Liver (tissue), 9 donors: ENCODE data around the gene TCAP. TPM values are rescaled to one million over a fixed set of nuclear protein-coding genes. Genes with fewer than 3 reads are reported as not detected.

Source experiments
- DNase-seq: peaks from one replicate; pipeline ENCODE4 v3.0.0-alpha.2; 2017; ENCODE audit warnings: low spot score
- H3K27ac ChIP-seq, 2 donors: one replicate each; pipeline ENCODE4 v1.7.0; 2013; ENCODE audit warnings: inconsistent platforms in 2 of 2, low read length in 2 of 2, control low read depth in 1 of 2, low read depth in 1 of 2, mild to moderate bottlenecking in 1 of 2
- H3K27me3 ChIP-seq, 4 donors: one replicate each; pipeline versions ENCODE4 v1.6.1 to v1.7.0; 2013; ENCODE audit warnings: low read length in 3 of 4, inconsistent platforms in 1 of 4, mild to moderate bottlenecking in 1 of 4, moderate library complexity in 1 of 4; ENCODE audit not compliant: control insufficient read depth in 4 of 4, insufficient read depth in 4 of 4
- H3K36me3 ChIP-seq, 4 donors: one replicate each; pipeline versions ENCODE4 v1.6.1 to v1.7.0; 2013; ENCODE audit warnings: low read length in 3 of 4, mild to moderate bottlenecking in 3 of 4, low read depth in 1 of 4, moderate library complexity in 1 of 4; ENCODE audit not compliant: control insufficient read depth in 4 of 4, insufficient read depth in 3 of 4
- H3K4me1 ChIP-seq, 4 donors: one replicate each; pipeline versions ENCODE4 v1.6.1 to v1.7.0; 2013; ENCODE audit warnings: low read length in 3 of 4, mild to moderate bottlenecking in 3 of 4, moderate library complexity in 1 of 4; ENCODE audit not compliant: control insufficient read depth in 4 of 4, insufficient read depth in 4 of 4
- H3K4me3 ChIP-seq, 3 donors: one replicate each; pipeline versions ENCODE4 v1.6.1 to v1.7.0; 2013; ENCODE audit warnings: low read length in 3 of 3, control low read depth in 1 of 3, low read depth in 1 of 3, mild to moderate bottlenecking in 1 of 3
- H3K9ac ChIP-seq, 2 donors: one replicate each; pipeline ENCODE4 v1.7.0; 2013; ENCODE audit warnings: low read length in 2 of 2, mild to moderate bottlenecking in 2 of 2, moderate library complexity in 2 of 2, control low read depth in 1 of 2, low read depth in 1 of 2
- H3K9me3 ChIP-seq, 4 donors: one replicate each; pipeline versions ENCODE4 v1.6.1 to v1.7.0; 2013; ENCODE audit warnings: low read length in 3 of 4; ENCODE audit not compliant: control insufficient read depth in 4 of 4
- ATF3 ChIP-seq: IDR thresholded peaks from 2 replicates; pipeline ENCODE4 v1.6.1; 2016; ENCODE audit warnings: antibody characterized with exemption
- CTCF ChIP-seq: fragments of 150-350 bp; IDR thresholded peaks from 2 replicates; pipeline ENCODE4 v1.5.1; 2017; ENCODE audit warnings: improper control_type of control experiment, low read depth, low read length; ENCODE audit not compliant: missing input control
- EGR1 ChIP-seq, 2 donors: IDR thresholded peaks; 2 replicates each; pipeline ENCODE4 v1.6.1; 2016 to 2018; ENCODE audit warnings: antibody characterized with exemption in 2 of 2, low read depth in 2 of 2
- FOXA1 ChIP-seq: IDR thresholded peaks from 2 replicates; pipeline ENCODE4 v1.6.1; 2016; ENCODE audit warnings: antibody characterized with exemption
- GABPA ChIP-seq, 2 donors: IDR thresholded peaks in 1 of 2; conservative IDR thresholded peaks in 1 of 2; 2 replicates each; pipeline ENCODE4 v1.6.1; 2016; ENCODE audit warnings: antibody characterized with exemption in 2 of 2, mild to moderate bottlenecking in 1 of 2, moderate library complexity in 1 of 2
- HNF4A ChIP-seq, 2 donors: conservative IDR thresholded peaks; 2 replicates each; pipeline ENCODE4 v1.6.1; 2016; ENCODE audit warnings: antibody characterized with exemption in 2 of 2, mild to moderate bottlenecking in 2 of 2
- HNF4G ChIP-seq: IDR thresholded peaks from 2 replicates; pipeline ENCODE4 v1.6.1; 2016; ENCODE audit warnings: antibody characterized with exemption
- JUND ChIP-seq, 2 donors: IDR thresholded peaks; 2 replicates each; pipeline ENCODE4 v1.6.1; 2016; ENCODE audit warnings: antibody characterized with exemption in 2 of 2
- MAX ChIP-seq: IDR thresholded peaks from 2 replicates; pipeline ENCODE4 v1.6.1; 2016; ENCODE audit warnings: antibody characterized with exemption
- RXRA ChIP-seq, 2 donors: IDR thresholded peaks; 2 replicates each; pipeline ENCODE4 v1.6.1; 2017 to 2018; ENCODE audit warnings: antibody characterized with exemption in 2 of 2, mild to moderate bottlenecking in 1 of 2
- SP1 ChIP-seq: IDR thresholded peaks from 2 replicates; pipeline ENCODE4 v1.6.1; 2018; ENCODE audit warnings: antibody characterized with exemption, mild to moderate bottlenecking
- TAF1 ChIP-seq: conservative IDR thresholded peaks from 2 replicates; pipeline ENCODE4 v1.6.1; 2016; ENCODE audit warnings: antibody characterized with exemption, mild to moderate bottlenecking
- ZBTB33 ChIP-seq: IDR thresholded peaks from 2 replicates; pipeline ENCODE4 v1.6.1; 2016; ENCODE audit warnings: antibody characterized with exemption
- WGBS: extraction: QIAGEN DNeasy Blood & Tissue Kit; methylation state at CpG from one replicate; pipeline ENCODE4 v1.1.7; 2013; 5-methylcytosine and 5-hydroxymethylcytosine counted together
- polyA plus RNA-seq, 2 donors: library from polyadenylated mRNA; stranded (reverse) in 1 of 2; unstranded in 1 of 2; fragments of 200-250 nt in 1 of 2; fragments of >200 nt in 1 of 2; fragmentation: Nextera tagmentation in 1 of 2; extraction: Ambion mirVana in 1 of 2; gene quantifications; one replicate each; pipeline versions ENCODE4 v1.2.1 to v1.2.3, GENCODE V29; 2013 to 2015
- total RNA-seq, 2 donors: library from RNA; depleted of rRNA; stranded (reverse); fragments of >200 nt; gene quantifications; one replicate each; pipeline ENCODE4 v1.2.3, GENCODE V29; 2014
- TF ChIP-seq, protein P1 (sequence below): IDR thresholded peaks from 2 replicates; pipeline ENCODE4 v1.6.1; 2016; ENCODE audit warnings: antibody characterized with exemption, mild to moderate bottlenecking
- donor health status: healthy.
- donor health status: healthy.
- donor health status: healthy.
- donor health status: healthy.
- donor health status: healthy.

TCAP gene
- total and polyA plus RNA-seq, 4 donors, result 0.14 to 0.67 (median 0.22) TPM; not detected in 1

- Histone ChIP-seq H3K4me3 (no peak overlapping the region), H3K9me3 (no peaks in the 10 kb centered on the region), H3K27me3 (peaks cover 0 to 12% (median 9%) of the 10 kb centered on the region in 4 donors), H3K4me1 (peaks cover 0 to 10% (median 7%) of the 10 kb centered on the region in 4 donors), H3K9ac (no peak overlapping the region), H3K36me3 (no peaks in the 10 kb centered on the region), H3K27ac (no peak overlapping the region)
- DNase-seq, result no peak
- WGBS, result 46% methylated on average over 16 of the region's 16 CpGs
- TF ChIP-seq TAF1 (no peak), HNF4A (conservative IDR thresholded peaks at IDR 0.05) (peak in 1 of 2 donors; percentile 30)
Measured at GRCh38 chr17:39627712-39628516, 37.2 kb upstream of the TCAP start.

GRCh38 chr17:39628655-39629493, 36.3 kb upstream of the TCAP start:
- H3K36me3 ChIP-seq, result no peaks in the 10 kb centered on the region
- no peak for DNase-seq
- no peak for TF ChIP-seq TAF1
- TF ChIP-seq, protein P1, sequence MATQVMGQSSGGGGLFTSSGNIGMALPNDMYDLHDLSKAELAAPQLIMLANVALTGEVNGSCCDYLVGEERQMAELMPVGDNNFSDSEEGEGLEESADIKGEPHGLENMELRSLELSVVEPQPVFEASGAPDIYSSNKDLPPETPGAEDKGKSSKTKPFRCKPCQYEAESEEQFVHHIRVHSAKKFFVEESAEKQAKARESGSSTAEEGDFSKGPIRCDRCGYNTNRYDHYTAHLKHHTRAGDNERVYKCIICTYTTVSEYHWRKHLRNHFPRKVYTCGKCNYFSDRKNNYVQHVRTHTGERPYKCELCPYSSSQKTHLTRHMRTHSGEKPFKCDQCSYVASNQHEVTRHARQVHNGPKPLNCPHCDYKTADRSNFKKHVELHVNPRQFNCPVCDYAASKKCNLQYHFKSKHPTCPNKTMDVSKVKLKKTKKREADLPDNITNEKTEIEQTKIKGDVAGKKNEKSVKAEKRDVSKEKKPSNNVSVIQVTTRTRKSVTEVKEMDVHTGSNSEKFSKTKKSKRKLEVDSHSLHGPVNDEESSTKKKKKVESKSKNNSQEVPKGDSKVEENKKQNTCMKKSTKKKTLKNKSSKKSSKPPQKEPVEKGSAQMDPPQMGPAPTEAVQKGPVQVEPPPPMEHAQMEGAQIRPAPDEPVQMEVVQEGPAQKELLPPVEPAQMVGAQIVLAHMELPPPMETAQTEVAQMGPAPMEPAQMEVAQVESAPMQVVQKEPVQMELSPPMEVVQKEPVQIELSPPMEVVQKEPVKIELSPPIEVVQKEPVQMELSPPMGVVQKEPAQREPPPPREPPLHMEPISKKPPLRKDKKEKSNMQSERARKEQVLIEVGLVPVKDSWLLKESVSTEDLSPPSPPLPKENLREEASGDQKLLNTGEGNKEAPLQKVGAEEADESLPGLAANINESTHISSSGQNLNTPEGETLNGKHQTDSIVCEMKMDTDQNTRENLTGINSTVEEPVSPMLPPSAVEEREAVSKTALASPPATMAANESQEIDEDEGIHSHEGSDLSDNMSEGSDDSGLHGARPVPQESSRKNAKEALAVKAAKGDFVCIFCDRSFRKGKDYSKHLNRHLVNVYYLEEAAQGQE, result no peak
- no peak for TF ChIP-seq HNF4A (conservative IDR thresholded peaks at IDR 0.05)
- TF ChIP-seq ATF3, result no peak
- no peak for TF ChIP-seq RXRA (IDR thresholded peaks at IDR 0.05)
- no peak for TF ChIP-seq HNF4G
- TF ChIP-seq FOXA1, result no peak
- TF ChIP-seq MAX, result no peak
- TF ChIP-seq JUND (IDR thresholded peaks at IDR 0.05), result no peak
- TF ChIP-seq ZBTB33, result no peak
- no peak for TF ChIP-seq SP1
- no peak for TF ChIP-seq GABPA (IDR thresholded peaks at IDR 0.05 in 1 of 2, conservative IDR thresholded peaks at IDR 0.05 in 1 of 2)
- no peak for TF ChIP-seq CTCF
- TF ChIP-seq EGR1 (IDR thresholded peaks at IDR 0.05; ENCODE audit: low read depth in 2 of 2), result no peak
- 69% methylated on average over 10 of the region's 10 CpGs for WGBS
- peaks cover 0 to 6% (median 5%) of the 10 kb centered on the region in 4 donors for H3K4me1 ChIP-seq
- no peak overlapping the region for H3K4me3 ChIP-seq
- H3K9me3 ChIP-seq, result no peaks in the 10 kb centered on the region
- H3K27me3 ChIP-seq, result peaks cover 0 to 12% (median 9%) of the 10 kb centered on the region in 4 donors
- H3K9ac ChIP-seq, result no peak overlapping the region
- no peak overlapping the region for H3K27ac ChIP-seq
